DMS114 treated with DMSO at 0.1 percent for 48 hours (cell line): Measurements from ENCODE around the gene P2RX2.

Experiments used
- DNase-seq: peaks from one replicate; lab custom pipeline; 2025; ENCODE audit not compliant: unreplicated experiment; lab: John Stamatoyannopoulos, UW

Gene P2RX2

GRCh38 chr12:132635076-132635955 lies 16.7 kb downstream of the P2RX2 start:
- no peak for DNase-seq

- no peak for DNase-seq
Measured at GRCh38 chr12:132637811-132638210, 19.2 kb downstream of the P2RX2 start.

GRCh38 chr12:132638541-132639408 lies 20.2 kb downstream of the P2RX2 start:
- DNase-seq = peak; percentile 34

- DNase-seq = no peak
Measured at GRCh38 chr12:132639956-132640520, 21.5 kb downstream of the P2RX2 start.

GRCh38 chr12:132640936-132641335 lies 22.4 kb downstream of the P2RX2 start:
- DNase-seq = no peak

- DNase-seq = no peak
Measured at GRCh38 chr12:132641811-132642650, 23.5 kb downstream of the P2RX2 start.

- DNase-seq = no peak
Measured at GRCh38 chr12:132642846-132643835, 24.6 kb downstream of the P2RX2 start.

GRCh38 chr12:132646850-132647249 lies 28.3 kb downstream of the P2RX2 start:
- no peak for DNase-seq

- no peak for DNase-seq
Measured at GRCh38 chr12:132647858-132648257, 29.3 kb downstream of the P2RX2 start.

- no peak for DNase-seq
Measured at GRCh38 chr12:132648616-132649225, 30.1 kb downstream of the P2RX2 start.

GRCh38 chr12:132649226-132649945 lies 30.8 kb downstream of the P2RX2 start:
- DNase-seq = no peak

- DNase-seq = peak; percentile 97
Measured at GRCh38 chr12:132651444-132652100, 33.0 kb downstream of the P2RX2 start.

- no peak for DNase-seq
Measured at GRCh38 chr12:132653567-132654290, 35.2 kb downstream of the P2RX2 start.

- DNase-seq = no peak
Measured at GRCh38 chr12:132657004-132657727, 38.6 kb downstream of the P2RX2 start.

GRCh38 chr12:132658149-132658894 lies 39.7 kb downstream of the P2RX2 start:
- DNase-seq = no peak

GRCh38 chr12:132659146-132659545 lies 40.6 kb downstream of the P2RX2 start:
- no peak for DNase-seq
